AG09319 (cell line): Measurements from ENCODE around the gene SPX.

Experiments used
- DNase-seq: peaks from one replicate; pipeline ENCODE4 v3.0.0-alpha.2; 2010; ENCODE audit warnings: low read depth; ENCODE audit errors: extremely low read depth
- TF ChIP-seq, protein P1 (sequence below): IDR thresholded peaks from 2 replicates; pipeline ENCODE4 v1.5.1; 2011; ENCODE audit warnings: low read depth, mild to moderate bottlenecking, inconsistent platforms, low read length, moderate library complexity

The SPX gene

DNA sequence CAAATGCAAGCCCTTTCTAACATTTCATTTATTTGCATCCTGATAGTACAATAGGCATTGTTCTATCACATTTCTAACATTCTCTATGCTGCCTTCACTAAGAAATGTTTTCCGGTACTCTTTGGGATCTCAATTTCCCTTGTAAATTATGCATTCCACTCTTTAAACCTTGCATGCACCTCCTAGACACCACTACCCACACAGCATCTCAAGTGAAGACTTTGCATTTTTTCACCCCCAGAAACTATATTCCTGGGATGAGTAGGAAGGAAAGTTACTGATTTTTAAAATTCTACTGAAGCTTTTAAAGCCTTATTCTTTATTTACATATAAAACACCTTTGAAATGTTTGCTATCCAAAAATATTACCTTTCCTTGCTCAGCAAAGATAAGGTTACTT lies 51.4 kb downstream of the SPX start:
- no peak for DNase-seq
- TF ChIP-seq, protein P1, sequence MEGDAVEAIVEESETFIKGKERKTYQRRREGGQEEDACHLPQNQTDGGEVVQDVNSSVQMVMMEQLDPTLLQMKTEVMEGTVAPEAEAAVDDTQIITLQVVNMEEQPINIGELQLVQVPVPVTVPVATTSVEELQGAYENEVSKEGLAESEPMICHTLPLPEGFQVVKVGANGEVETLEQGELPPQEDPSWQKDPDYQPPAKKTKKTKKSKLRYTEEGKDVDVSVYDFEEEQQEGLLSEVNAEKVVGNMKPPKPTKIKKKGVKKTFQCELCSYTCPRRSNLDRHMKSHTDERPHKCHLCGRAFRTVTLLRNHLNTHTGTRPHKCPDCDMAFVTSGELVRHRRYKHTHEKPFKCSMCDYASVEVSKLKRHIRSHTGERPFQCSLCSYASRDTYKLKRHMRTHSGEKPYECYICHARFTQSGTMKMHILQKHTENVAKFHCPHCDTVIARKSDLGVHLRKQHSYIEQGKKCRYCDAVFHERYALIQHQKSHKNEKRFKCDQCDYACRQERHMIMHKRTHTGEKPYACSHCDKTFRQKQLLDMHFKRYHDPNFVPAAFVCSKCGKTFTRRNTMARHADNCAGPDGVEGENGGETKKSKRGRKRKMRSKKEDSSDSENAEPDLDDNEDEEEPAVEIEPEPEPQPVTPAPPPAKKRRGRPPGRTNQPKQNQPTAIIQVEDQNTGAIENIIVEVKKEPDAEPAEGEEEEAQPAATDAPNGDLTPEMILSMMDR, result no peak

DNA sequence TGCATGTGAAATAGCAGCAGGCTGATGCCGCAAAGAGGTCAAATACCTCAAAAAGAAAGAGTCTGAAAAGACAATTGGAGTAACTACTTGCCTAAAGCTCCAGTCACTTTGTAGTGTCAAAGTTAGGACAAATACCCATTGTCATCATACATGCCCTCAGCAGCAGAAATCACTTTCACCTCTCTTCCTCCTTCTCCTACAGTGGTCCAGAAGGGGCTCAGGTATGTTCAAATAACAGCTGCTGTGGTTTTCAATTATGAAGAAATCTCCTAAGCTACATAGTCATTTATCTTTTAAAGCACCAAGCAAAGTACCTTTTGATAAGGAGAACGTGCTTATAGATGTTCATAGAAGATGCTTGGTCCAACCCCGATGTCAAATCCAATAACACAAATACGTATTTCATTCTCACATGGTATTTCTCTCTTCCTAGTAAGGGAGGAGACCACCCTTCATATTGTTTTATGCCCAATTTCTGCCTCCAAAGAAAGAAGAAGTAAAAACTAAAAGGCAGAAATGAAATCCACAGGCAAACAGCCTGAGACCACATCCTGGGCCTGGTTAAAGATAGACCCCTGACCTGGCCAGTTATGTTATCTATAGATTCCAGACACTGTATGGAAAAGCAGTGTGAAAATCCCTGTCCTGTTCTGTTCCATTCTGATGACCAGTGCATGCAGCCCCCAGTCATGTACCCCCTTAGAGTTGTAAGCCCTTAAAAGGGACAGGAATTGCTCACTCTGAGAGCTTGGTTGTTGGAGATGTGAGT lies 54.8 kb downstream of the SPX start:
- DNase-seq, result no peak
- TF ChIP-seq, protein P1, result no peak
